ENCODE data around the gene GCKR. TPM values are rescaled to one million over a fixed set of nuclear protein-coding genes. Genes with fewer than 3 reads are reported as not detected.

The GCKR gene
- total and polyA plus RNA-seq, 2 of the 13 experiments (the other 11 are each of a cell fraction or from before 2014, with no cell fraction given): 15.2 to 48.3 TPM

DNA sequence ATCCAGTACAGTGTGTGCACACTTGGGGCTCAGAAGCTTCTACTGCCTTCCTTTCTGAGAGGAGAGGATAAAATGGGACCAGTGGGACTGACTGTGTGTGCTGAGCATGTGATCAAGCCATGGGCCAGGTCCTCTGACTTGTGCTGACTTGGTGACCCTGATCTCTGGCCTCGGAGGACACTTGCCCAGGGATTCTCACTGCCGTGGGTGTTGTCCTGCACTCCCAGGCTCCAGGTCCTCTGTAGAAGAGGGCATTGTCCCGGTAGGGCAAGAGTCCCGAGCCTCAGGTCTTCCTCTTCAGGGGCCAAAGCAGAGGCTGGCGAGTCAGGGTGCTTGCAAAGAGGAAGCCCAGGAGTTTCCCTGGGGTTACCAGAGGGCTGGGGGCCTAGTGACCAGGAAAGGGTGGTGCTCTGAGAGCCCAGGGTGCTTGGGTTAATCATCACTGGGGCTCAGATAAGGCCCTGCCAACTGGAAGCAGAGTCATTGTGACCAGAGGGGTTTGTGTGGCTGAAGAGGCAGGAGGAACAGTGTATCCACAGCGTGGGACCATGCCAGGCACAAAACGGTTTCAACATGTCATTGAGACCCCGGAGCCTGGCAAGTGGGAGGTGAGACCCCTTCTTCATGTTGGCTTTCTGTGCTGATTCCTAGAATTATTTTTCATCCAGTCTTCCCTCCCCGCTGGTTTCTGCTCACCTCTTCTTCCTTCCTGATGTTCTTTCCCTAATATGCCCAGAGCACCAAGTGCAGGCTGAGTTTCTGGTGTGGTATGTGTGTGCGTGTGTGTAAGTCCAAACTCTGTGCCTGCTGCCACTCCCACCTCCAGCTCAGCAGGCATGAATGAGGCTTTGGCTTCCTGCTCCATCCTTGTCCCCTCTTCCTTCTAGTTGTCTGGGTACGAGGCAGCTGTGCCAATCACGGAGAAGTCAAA is at the start of gene GCKR (continued):
- TF ChIP-seq, protein P1, sequence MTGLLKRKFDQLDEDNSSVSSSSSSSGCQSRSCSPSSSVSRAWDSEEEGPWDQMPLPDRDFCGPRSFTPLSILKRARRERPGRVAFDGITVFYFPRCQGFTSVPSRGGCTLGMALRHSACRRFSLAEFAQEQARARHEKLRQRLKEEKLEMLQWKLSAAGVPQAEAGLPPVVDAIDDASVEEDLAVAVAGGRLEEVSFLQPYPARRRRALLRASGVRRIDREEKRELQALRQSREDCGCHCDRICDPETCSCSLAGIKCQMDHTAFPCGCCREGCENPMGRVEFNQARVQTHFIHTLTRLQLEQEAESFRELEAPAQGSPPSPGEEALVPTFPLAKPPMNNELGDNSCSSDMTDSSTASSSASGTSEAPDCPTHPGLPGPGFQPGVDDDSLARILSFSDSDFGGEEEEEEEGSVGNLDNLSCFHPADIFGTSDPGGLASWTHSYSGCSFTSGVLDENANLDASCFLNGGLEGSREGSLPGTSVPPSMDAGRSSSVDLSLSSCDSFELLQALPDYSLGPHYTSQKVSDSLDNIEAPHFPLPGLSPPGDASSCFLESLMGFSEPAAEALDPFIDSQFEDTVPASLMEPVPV (CRISPR knock-in tag; IDR thresholded peaks at IDR 0.05): peak; percentile 83
- TF ChIP-seq, protein P2, sequence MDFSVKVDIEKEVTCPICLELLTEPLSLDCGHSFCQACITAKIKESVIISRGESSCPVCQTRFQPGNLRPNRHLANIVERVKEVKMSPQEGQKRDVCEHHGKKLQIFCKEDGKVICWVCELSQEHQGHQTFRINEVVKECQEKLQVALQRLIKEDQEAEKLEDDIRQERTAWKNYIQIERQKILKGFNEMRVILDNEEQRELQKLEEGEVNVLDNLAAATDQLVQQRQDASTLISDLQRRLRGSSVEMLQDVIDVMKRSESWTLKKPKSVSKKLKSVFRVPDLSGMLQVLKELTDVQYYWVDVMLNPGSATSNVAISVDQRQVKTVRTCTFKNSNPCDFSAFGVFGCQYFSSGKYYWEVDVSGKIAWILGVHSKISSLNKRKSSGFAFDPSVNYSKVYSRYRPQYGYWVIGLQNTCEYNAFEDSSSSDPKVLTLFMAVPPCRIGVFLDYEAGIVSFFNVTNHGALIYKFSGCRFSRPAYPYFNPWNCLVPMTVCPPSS (IDR thresholded peaks at IDR 0.05): no peak
- TF ChIP-seq HES4 (CRISPR knock-in tag; IDR thresholded peaks at IDR 0.05; ENCODE audit: borderline replicate concordance) (no peak), JDP2 (CRISPR knock-in tag; IDR thresholded peaks at IDR 0.05; ENCODE audit: borderline replicate concordance) (no peak; the same call in 1 of the 2 replicates), ZNF143 (CRISPR knock-in tag; IDR thresholded peaks at IDR 0.05) (no peak), ZNF776 (CRISPR knock-in tag; IDR thresholded peaks at IDR 0.05) (0 out of 2 replicates have a peak, but pooled peaks have one; percentile 23), ZNF333 (CRISPR knock-in tag; IDR thresholded peaks at IDR 0.05; ENCODE audit: borderline replicate concordance) (no peak), ZNF747 (CRISPR knock-in tag; IDR thresholded peaks at IDR 0.05; ENCODE audit: borderline replicate concordance) (peak; percentile 79; the same call in 1 of the 2 replicates), TSC22D2 (CRISPR knock-in tag; IDR thresholded peaks at IDR 0.05; ENCODE audit: borderline replicate concordance) (no peak), ZNF460 (CRISPR knock-in tag; IDR thresholded peaks at IDR 0.05; ENCODE audit: borderline replicate concordance) (no peak; the same call in 1 of the 2 replicates), RXRA (CRISPR knock-in tag; IDR thresholded peaks at IDR 0.05) (peak; percentile 87; the same call in 1 of the 2 replicates), HNRNPL (IDR thresholded peaks at IDR 0.05; ENCODE audit: low read depth, low read length) (peak; percentile 85), ZNF709 (CRISPR knock-in tag; IDR thresholded peaks at IDR 0.05) (no peak), ZNF251 (CRISPR knock-in tag; IDR thresholded peaks at IDR 0.05) (no peak), SAP130 (CRISPR knock-in tag; IDR thresholded peaks at IDR 0.05; ENCODE audit: low read depth) (peak; percentile 90; the same call in 1 of the 2 replicates), ZNF652 (CRISPR knock-in tag; IDR thresholded peaks at IDR 0.05; ENCODE audit: borderline replicate concordance, low read depth) (no peak; the same call in 1 of the 2 replicates), NR2F1 (CRISPR knock-in tag; IDR thresholded peaks at IDR 0.05) (peak; percentile 91 to 93), ZNF317 (CRISPR knock-in tag; IDR thresholded peaks at IDR 0.05) (peak; percentile 86), SRSF9 (IDR thresholded peaks at IDR 0.05; ENCODE audit: borderline replicate concordance, insufficient read depth, low read depth, low read length, poor library complexity, severe bottlenecking) (no peak), ZNF232 (CRISPR knock-in tag; IDR thresholded peaks at IDR 0.05; ENCODE audit: borderline replicate concordance) (peak; percentile 91; the same call in 1 of the 2 replicates), PRPF4 (IDR thresholded peaks at IDR 0.05; ENCODE audit: low read depth, low read length, poor library complexity, severe bottlenecking) (no peak)
- TF ChIP-seq, protein P3, sequence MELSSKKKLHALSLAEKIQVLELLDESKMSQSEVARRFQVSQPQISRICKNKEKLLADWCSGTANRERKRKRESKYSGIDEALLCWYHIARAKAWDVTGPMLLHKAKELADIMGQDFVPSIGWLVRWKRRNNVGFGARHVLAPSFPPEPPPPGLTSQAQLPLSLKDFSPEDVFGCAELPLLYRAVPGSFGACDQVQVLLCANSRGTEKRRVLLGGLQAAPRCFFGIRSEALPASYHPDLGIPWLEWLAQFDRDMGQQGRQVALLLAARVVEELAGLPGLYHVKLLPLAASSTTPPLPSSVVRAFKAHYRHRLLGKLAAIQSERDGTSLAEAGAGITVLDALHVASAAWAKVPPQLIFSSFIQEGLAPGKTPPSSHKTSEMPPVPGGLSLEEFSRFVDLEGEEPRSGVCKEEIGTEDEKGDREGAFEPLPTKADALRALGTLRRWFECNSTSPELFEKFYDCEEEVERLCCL (CRISPR knock-in tag; IDR thresholded peaks at IDR 0.05; ENCODE audit: borderline replicate concordance): no peak
- TF ChIP-seq, protein P4, sequence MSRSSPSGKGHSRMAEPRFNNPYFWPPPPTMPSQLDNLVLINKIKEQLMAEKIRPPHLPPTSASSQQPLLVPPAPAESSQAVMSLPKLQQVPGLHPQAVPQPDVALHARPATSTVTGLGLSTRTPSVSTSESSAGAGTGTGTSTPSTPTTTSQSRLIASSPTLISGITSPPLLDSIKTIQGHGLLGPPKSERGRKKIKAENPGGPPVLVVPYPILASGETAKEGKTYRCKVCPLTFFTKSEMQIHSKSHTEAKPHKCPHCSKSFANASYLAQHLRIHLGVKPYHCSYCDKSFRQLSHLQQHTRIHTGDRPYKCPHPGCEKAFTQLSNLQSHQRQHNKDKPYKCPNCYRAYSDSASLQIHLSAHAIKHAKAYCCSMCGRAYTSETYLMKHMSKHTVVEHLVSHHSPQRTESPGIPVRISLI (CRISPR knock-in tag; IDR thresholded peaks at IDR 0.05; ENCODE audit: borderline replicate concordance): no peak

Measured in HepG2 (cell line).